HUES6 (cell line): ENCODE measurements around the gene GTPBP6.
"Not testable (repeated sequence)": the region's sequence is repeated elsewhere in the genome, so short reads cannot be mapped to it uniquely, and the experiment has no call there.

Experiments
- H3K27ac ChIP-seq: 2 replicates; pipeline ENCODE4 v1.7.0; 2013; ENCODE audit warnings: low read depth, mild to moderate bottlenecking, low read length, inconsistent platforms
- H3K27me3 ChIP-seq: 2 replicates; pipeline ENCODE4 v1.6.1; 2013; ENCODE audit warnings: low read length; ENCODE audit not compliant: control insufficient read depth, insufficient read depth
- H3K36me3 ChIP-seq: 2 replicates; pipeline ENCODE4 v1.6.1; 2013; ENCODE audit warnings: low read length; ENCODE audit not compliant: control insufficient read depth, insufficient read depth
- H3K4me1 ChIP-seq: 2 replicates; pipeline ENCODE4 v1.6.1; 2013; ENCODE audit warnings: low read length; ENCODE audit not compliant: control insufficient read depth, insufficient read depth
- H3K4me3 ChIP-seq: 2 replicates; pipeline ENCODE4 v1.5.1; 2013; ENCODE audit warnings: low read depth, low read length
- H3K9ac ChIP-seq: one replicate; pipeline ENCODE4 v1.6.1; 2013; ENCODE audit warnings: mild to moderate bottlenecking, low read length
- H3K9me3 ChIP-seq: 2 replicates; pipeline ENCODE4 v1.6.1; 2013; ENCODE audit warnings: low read depth, low read length; ENCODE audit not compliant: control insufficient read depth, insufficient read depth

GTPBP6 gene

DNA sequence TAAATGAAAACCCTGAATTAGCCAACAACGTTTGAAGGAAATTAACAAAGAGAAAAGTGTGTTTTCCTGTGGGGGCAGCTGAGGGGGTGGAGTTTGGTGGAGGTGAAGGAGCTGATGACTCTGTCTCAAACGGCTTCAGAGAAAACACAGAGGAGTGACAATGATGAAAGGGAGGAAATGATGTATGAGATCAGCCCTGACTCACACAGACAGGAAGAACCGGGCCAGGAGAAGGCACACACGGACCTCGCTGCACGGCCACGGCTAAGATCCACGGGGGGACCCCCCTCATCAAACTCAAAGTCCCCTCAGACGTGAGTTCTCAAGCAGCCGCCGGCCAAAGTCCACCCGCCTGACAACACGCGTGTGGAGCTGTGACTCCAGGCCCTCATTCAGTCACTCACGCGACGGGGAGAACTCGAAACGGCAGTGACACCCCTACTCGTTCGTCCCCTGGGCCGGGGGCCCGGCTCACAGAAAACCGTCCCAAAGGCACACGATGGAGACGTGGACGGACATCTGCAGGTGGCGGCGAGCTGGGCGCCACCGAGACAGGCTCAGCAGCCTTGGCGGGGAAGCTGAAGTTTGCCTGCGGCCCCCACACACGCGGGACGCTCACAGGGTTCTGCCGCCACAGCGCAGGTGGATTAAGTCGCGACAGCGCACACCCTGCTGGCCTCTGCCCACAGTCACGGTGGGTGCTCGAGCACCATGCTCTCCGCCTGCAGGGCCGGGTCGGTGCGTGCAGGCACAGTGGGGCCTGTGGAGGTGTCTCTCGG is 39.3 kb upstream of the GTPBP6 start:
- H3K27me3 ChIP-seq = no peaks in the 10 kb centered on the region
- no peak overlapping the region for H3K4me3 ChIP-seq
- H3K36me3 ChIP-seq = peaks cover 60% of the 10 kb centered on the region
- peaks cover 3% of the 10 kb centered on the region; the same call in 1 of the 2 replicates for H3K9me3 ChIP-seq
- H3K4me1 ChIP-seq = no peaks in the 10 kb centered on the region
- no peak overlapping the region for H3K27ac ChIP-seq
- no peak overlapping the region for H3K9ac ChIP-seq

DNA sequence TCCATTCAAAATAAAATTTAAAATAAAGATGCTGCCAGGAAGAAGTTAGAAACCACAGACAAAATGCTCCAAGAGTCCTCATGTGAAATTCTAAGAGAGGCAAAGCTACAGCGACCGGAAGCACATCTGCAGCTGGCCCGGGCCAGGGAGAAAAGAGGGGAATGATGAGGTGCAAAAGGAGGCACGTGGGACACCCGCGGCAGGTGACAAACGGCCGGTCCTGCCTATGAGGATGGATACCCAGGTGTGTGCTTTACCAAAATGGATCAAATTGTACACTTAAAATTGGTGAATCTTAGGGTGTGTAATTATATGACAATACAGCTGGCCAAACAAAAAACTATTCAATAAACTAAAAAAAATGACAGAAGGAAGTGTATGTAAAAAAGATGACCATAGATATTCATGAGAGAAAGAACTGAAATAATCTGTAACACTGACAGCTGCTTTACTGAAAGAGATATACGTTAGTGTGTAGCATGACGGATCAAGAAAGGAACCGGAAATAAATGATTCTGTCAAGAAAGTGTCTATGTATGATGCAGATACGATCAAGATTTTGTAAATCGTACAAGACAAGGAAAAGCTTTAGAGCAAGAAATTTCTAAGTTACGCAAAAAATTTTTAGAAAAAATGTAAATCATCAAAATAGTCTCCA is 38.6 kb upstream of the GTPBP6 start:
- peaks cover 3% of the 10 kb centered on the region; the same call in 1 of the 2 replicates for H3K9me3 ChIP-seq
- H3K27ac ChIP-seq = no peak overlapping the region
- H3K4me1 ChIP-seq = no peaks in the 10 kb centered on the region
- H3K4me3 ChIP-seq = no peak overlapping the region
- no peak overlapping the region for H3K9ac ChIP-seq
- peaks cover 62% of the 10 kb centered on the region for H3K36me3 ChIP-seq
- H3K27me3 ChIP-seq = no peaks in the 10 kb centered on the region

DNA sequence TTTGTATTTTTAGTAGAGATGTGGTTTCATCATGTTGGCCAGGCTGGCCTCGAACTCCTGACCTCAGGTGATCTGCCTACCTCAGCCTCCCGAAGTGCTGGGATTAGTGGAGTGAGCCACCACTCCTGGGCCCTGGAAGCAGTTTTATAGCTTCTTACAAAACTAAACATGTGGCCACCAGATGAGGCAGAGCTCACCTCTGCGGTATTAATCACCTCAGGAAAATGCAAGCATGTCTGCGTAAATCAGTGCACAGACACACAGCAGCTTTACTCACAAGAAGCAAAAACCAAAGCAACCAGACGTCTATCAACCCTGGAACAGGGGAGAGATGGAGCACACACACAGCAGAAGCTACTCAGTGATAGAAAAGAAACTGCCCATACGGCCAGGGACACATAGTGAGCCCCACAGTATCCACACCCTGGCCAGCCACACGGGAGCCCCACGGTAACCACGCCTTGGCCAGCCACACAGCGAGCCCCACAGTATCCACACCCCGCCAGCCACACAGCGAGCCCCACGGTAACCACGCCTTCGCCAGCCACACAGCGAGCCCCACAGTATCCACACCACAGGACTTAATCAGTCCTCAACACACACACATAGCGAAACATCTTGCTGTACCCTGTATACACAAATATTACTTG is 37.9 kb upstream of the GTPBP6 start:
- Histone ChIP-seq H3K36me3 (peaks cover 58% of the 10 kb centered on the region), H3K27ac (no peak overlapping the region), H3K9ac (no peak overlapping the region), H3K4me1 (no peaks in the 10 kb centered on the region), H3K27me3 (no peaks in the 10 kb centered on the region), H3K4me3 (no peak overlapping the region), H3K9me3 (peaks cover 3% of the 10 kb centered on the region; the same call in 1 of the 2 replicates)

DNA sequence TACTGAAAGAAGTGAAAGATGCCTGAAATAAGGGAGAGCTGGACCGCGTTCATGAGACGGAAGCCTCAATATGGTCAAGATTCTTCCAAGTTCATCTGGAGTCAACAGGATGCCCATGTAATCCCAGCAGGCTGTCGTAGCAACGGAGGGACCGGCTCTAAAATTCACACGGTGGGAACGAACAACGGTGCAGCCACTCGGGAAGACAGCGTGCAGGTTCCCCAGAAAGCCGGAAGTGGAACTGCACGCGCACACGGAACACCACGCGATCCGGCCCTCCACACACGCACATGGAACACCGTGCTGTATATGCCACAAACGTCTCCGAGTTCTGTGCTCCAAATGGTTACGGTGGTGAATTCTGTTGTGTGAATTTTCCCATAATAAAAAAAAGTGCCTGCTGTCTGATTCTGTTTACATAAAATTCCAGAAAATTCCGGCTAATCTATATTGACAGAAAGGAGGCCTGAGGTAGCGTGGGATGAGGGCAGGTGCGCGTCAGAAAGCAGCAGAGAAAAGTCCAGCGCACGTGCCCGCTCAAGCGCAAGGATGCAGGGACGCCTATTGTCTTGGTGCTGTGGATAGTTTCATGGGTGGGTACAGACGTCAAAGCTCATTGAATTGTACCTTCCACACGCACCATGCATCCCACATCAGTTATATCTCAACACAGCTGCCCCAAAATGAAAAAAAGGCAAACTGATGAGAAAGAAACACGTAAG is 36.9 kb upstream of the GTPBP6 start:
- no peak overlapping the region for H3K27ac ChIP-seq
- H3K27me3 ChIP-seq = no peaks in the 10 kb centered on the region
- H3K4me1 ChIP-seq = no peaks in the 10 kb centered on the region
- peaks cover 52% of the 10 kb centered on the region for H3K36me3 ChIP-seq
- no peak overlapping the region for H3K4me3 ChIP-seq
- no peak overlapping the region for H3K9ac ChIP-seq
- H3K9me3 ChIP-seq = no peaks in the 10 kb centered on the region

DNA sequence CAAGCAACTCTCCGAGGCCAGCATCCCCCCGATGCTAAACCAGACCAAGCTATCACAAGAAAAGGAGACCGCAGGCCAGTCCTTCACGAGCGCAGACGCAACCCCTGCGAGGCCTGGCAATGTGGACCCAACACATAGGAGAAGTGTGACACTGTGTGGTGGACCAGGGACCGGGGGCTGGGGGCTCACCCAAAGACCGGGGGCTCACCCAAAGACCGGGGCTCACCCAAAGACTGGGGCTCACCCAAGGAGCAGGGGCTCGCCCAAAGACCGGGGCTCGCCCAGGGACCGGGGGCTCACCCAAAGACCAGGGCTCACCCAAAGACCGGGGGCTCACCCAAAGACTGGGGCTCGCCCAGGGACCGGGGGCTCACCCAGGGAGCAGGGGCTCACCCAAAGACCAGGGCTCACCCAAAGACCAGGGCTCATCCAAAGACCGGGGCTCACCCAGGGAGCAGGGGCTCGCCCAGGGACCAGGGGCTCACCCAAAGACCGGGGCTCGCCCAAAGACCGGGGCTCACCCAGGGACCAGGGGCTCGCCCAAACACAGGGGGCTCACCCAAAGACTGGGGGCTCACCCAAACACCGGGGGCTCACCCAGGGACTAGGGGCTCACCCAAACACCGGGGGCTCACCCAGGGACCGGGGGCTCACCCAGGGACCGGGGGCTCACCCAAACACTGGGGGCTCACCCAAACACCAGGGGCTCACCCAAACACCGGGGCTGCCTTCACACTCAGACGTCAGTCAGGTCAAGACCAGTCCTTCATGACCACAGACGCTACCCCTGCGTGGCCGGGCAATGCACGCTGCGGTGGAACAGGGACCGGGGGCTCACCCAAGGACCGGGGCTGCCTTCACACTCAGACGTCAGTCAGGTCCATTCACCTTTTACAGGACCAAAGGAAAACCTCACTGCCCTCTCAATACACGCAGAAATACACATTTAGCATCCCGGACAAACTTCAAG is 35.3 kb upstream of the GTPBP6 start:
- Histone ChIP-seq H3K9me3 (no peaks in the 10 kb centered on the region), H3K9ac (no peak overlapping the region), H3K27ac (no peak overlapping the region), H3K27me3 (no peaks in the 10 kb centered on the region), H3K4me1 (no peaks in the 10 kb centered on the region), H3K36me3 (peaks cover 42% of the 10 kb centered on the region), H3K4me3 (no peak overlapping the region)

DNA sequence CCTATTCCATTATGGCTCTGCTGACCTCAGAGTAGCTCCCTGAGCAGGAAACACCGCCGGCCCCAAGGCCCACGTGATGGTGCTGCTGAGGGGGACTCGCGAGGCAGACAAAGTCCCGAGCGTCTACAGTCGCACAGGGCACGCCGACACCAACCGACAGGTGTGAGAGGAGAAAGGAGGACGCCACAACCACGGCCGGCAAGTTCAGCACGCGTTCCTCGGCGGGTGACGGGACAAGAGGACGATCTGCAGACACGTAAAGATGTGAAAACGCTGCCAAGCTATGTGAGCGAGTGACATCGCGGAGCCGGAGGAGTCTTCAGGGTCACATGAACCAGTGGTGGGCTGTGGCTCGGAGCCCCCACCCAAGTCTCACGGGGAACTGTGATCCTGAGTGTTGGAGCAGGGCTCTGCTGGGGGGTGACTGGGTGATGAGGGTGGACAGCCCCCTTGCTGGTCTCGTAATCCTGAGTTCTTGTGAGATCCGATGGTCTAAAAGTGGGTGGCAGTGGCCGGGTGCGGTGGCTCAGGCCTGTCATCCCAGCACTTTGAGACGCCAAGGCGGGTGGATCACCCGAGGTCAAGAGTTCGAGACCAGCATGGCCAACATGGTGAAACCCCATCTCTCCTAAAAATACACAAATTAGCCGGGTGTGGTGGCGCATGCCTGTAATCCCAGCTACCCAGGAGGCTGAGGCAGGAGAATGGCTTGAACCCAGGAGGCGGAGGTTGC is 34.2 kb upstream of the GTPBP6 start:
- Histone ChIP-seq H3K36me3 (peaks cover 36% of the 10 kb centered on the region), H3K27me3 (no peaks in the 10 kb centered on the region), H3K9me3 (no peaks in the 10 kb centered on the region)

DNA sequence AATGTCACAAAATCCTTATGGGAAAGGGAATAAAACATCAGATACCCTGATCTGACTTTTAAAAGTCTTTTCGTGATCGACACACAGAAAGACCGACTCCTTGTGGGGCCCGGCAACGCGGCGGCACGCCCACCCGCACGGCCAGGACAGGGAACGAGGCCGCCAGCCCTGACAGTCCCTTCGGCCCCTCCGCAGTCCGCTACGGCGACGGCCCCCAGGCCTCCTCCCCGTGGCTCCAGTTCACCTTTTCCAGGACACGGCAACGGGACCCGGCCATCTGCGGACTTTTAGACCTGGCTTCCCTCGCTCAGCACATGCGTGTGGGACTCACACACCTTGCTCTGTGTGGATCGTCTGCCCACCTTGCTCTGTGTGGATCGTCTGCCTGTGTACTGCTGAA is 33.6 kb upstream of the GTPBP6 start:
- H3K9ac ChIP-seq = no peak overlapping the region
- H3K4me3 ChIP-seq = no peak overlapping the region
- H3K4me1 ChIP-seq = no peaks in the 10 kb centered on the region
- no peak overlapping the region for H3K27ac ChIP-seq
- no peaks in the 10 kb centered on the region for H3K27me3 ChIP-seq
- no peaks in the 10 kb centered on the region for H3K9me3 ChIP-seq
- peaks cover 36% of the 10 kb centered on the region for H3K36me3 ChIP-seq

More for the DNA sequence above, 34.2 kb upstream of the GTPBP6 start:
- Histone ChIP-seq H3K4me3 (no peak overlapping the region), H3K4me1 (no peaks in the 10 kb centered on the region), H3K27ac (no peak overlapping the region), H3K9ac (no peak overlapping the region)

DNA sequence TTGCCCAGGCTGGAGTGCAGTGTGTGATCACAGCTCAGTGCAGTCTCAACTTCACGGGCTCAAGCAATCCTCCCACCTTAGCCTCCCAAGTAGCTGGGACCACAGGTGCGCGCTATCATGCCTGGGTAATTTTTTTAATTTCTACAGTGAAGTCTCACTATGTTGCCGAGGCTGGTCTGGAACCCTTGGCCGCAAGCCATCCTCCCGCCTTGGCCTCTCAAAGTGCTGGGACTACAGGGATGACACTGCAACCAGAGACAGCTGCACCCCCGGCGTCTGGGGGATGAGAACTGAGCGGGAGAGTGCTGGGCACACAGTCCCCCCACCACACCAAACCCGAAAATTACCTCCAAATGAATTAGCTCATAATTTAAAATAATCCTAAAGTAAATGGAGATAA is 33.1 kb upstream of the GTPBP6 start:
- H3K36me3 ChIP-seq = peaks cover 41% of the 10 kb centered on the region
- no peak overlapping the region for H3K9ac ChIP-seq
- H3K4me1 ChIP-seq = no peaks in the 10 kb centered on the region
- H3K27ac ChIP-seq = no peak overlapping the region
- no peaks in the 10 kb centered on the region for H3K27me3 ChIP-seq
- H3K9me3 ChIP-seq = no peaks in the 10 kb centered on the region
- no peak overlapping the region for H3K4me3 ChIP-seq

DNA sequence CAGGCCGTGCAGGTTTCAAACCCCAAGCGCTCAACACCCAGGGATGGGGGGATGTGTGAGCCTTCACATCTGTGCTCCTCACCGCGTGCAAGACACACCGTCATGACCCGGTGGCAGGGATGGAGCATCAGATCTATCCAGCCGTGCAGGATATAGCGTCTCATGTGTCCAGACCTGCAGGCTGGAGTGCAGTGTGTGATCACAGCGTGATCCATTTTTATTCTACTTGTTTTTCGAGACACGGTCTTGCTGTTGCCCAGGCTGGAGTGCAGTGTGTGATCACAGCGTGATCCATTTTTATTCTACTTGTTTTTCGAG is 32.7 kb upstream of the GTPBP6 start:
- not testable (repeated sequence) for H3K4me3 ChIP-seq, H3K27ac ChIP-seq
- H3K36me3 ChIP-seq = peaks cover 41% of the 10 kb centered on the region

More for the DNA sequence above, 32.7 kb upstream of the GTPBP6 start:
- H3K4me1 ChIP-seq, H3K27me3 ChIP-seq, H3K9ac ChIP-seq, H3K9me3 ChIP-seq: not testable (repeated sequence)
